H1 (cell line): ENCODE results near the gene TNNT3. TPM values are rescaled to one million over a fixed set of nuclear protein-coding genes. Genes with fewer than 3 reads are reported as not detected.

Experiments used
- CTCF ChIA-PET: fragments of 300-600 bp; sonication (Branson Sonifier 250); formaldehyde crosslinking; loops from one replicate; lab custom pipeline; 2021; ENCODE audit not compliant: partially characterized antibody; lab: Charles Lee
- POLR2A ChIA-PET: fragments of 300-600 bp; sonication (Branson Sonifier 250); formaldehyde crosslinking; loops from one replicate; lab custom pipeline; 2021; ENCODE audit warnings: inconsistent platforms; ENCODE audit not compliant: partially characterized antibody; lab: Charles Lee
- DNase-seq, 2 experiments: peaks; one replicate each; pipeline versions ENCODE4 v3.0.0 to v3.0.0-alpha.2; 2010 to 2022; ENCODE audit warnings: low spot score in 2 of 2, low read depth in 1 of 2, mixed read lengths in 1 of 2
- FAIRE-seq: peaks from 2 replicates; lab custom pipeline; 2011; peaks lifted over from hg19 to GRCh38; lab: Jason Lieb, UNC
- H2AFZ ChIP-seq: 2 replicates; pipeline ENCODE4 v1.8.1; 2012; ENCODE audit warnings: low read length, inconsistent platforms
- H2AK5ac ChIP-seq: 2 replicates; pipeline ENCODE4 v1.6.1; 2013; ENCODE audit warnings: low read depth, low read length
- H2BK120ac ChIP-seq: replicated peaks from 2 replicates; pipeline ENCODE3; 2013; ENCODE audit warnings: low read depth, low read length, inconsistent platforms
- H2BK12ac ChIP-seq: 2 replicates; pipeline ENCODE4 v1.6.1; 2013; ENCODE audit warnings: low read depth, low read length
- H2BK15ac ChIP-seq: 2 replicates; pipeline ENCODE4 v1.6.1; 2013; ENCODE audit warnings: low read length
- H2BK20ac ChIP-seq: 2 replicates; pipeline ENCODE4 v1.6.1; 2013; ENCODE audit warnings: low read length
- H2BK5ac ChIP-seq: 2 replicates; pipeline ENCODE4 v1.6.1; 2013; ENCODE audit warnings: low read depth, low read length
- H3K14ac ChIP-seq: 2 replicates; pipeline ENCODE4 v1.6.1; 2013; ENCODE audit warnings: inconsistent platforms; ENCODE audit not compliant: insufficient read length
- H3K18ac ChIP-seq: 2 replicates; pipeline ENCODE4 v1.6.1; 2013; ENCODE audit warnings: low read length; ENCODE audit errors: extremely low read depth
- H3K23ac ChIP-seq: 2 replicates; pipeline ENCODE4 v1.6.1; 2013; ENCODE audit warnings: inconsistent platforms; ENCODE audit not compliant: insufficient read length
- H3K23me2 ChIP-seq: 2 replicates; pipeline ENCODE4 v1.6.1; 2013; ENCODE audit warnings: low read depth, low read length
- H3K27ac ChIP-seq: 2 replicates; pipeline ENCODE4 v1.6.1; 2011; ENCODE audit warnings: low read depth, low read length, inconsistent platforms
- H3K27me3 ChIP-seq, 4 experiments: replicated peaks in 1 of 4; 1 replicate in 1 of 4; 2 replicates in 3 of 4; pipeline versions ENCODE4 v1.6.1 to v1.8.1; 2011 to 2013; ENCODE audit warnings: low read length in 3 of 4, mild to moderate bottlenecking in 3 of 4, inconsistent platforms in 2 of 4, mixed read lengths in 2 of 4, moderate library complexity in 1 of 4; ENCODE audit not compliant: control insufficient read depth in 3 of 4, insufficient read depth in 3 of 4; ENCODE audit errors: extremely low read depth in 1 of 4
- H3K36me3 ChIP-seq, 4 experiments: 2 replicates each; pipeline versions ENCODE4 v1.6.1 to v1.8.1; 2011 to 2013; ENCODE audit warnings: mild to moderate bottlenecking in 4 of 4, low read length in 3 of 4, moderate library complexity in 2 of 4, control low read depth in 1 of 4, inconsistent platforms in 1 of 4; ENCODE audit not compliant: insufficient read depth in 4 of 4, control insufficient read depth in 2 of 4
- H3K4ac ChIP-seq: replicated peaks from 2 replicates; pipeline ENCODE3; 2013; ENCODE audit warnings: low read length, low read depth, mixed read lengths, inconsistent platforms; ENCODE audit not compliant: insufficient read length
- H3K4me1 ChIP-seq, 4 experiments: replicated peaks in 1 of 4; 1 replicate in 1 of 4; 2 replicates in 3 of 4; pipeline versions ENCODE4 v1.6.1 to v1.8.1; 2011 to 2013; ENCODE audit warnings: low read length in 3 of 4, inconsistent platforms in 2 of 4, mixed read lengths in 1 of 4; ENCODE audit not compliant: insufficient read depth in 4 of 4, control insufficient read depth in 3 of 4
- H3K4me2 ChIP-seq, 2 experiments: 2 replicates each; pipeline versions ENCODE4 v1.6.1 to v1.8.1; 2011 to 2013; ENCODE audit warnings: low read depth in 2 of 2, low read length in 2 of 2, control low read depth in 1 of 2, inconsistent platforms in 1 of 2, mild to moderate bottlenecking in 1 of 2; ENCODE audit not compliant: insufficient read depth in 1 of 2
- H3K4me3 ChIP-seq, 4 experiments: fragments of 200-600, 300-600 bp in 1 of 4; sonication (generic), shearing (Covaris generic), sonication (Bioruptor Twin) in 1 of 4; 2 replicates each; pipeline versions ENCODE4 v1.5.1 to v1.8.1; 2011 to 2016; ENCODE audit warnings: low read length in 4 of 4, low read depth in 3 of 4, control low read depth in 2 of 4, inconsistent platforms in 2 of 4, mild to moderate bottlenecking in 2 of 4, mixed read lengths in 1 of 4, moderate library complexity in 1 of 4; ENCODE audit not compliant: insufficient read depth in 2 of 4; ENCODE audit errors: extremely low read depth in 1 of 4
- H3K56ac ChIP-seq: replicated peaks from 2 replicates; pipeline ENCODE3; 2013; ENCODE audit warnings: low read depth, mild to moderate bottlenecking, mixed read lengths, low read length, inconsistent platforms; ENCODE audit not compliant: insufficient read length
- H3K79me1 ChIP-seq: 2 replicates; pipeline ENCODE4 v1.6.1; 2013; ENCODE audit warnings: low read depth, low read length, control low read depth
- H3K79me2 ChIP-seq, 2 experiments: 2 replicates each; pipeline versions ENCODE4 v1.6.1 to v1.8.1; 2012 to 2013; ENCODE audit warnings: low read length in 2 of 2, mild to moderate bottlenecking in 2 of 2, inconsistent platforms in 1 of 2; ENCODE audit not compliant: insufficient read depth in 2 of 2, control insufficient read depth in 1 of 2
- H3K9ac ChIP-seq, 4 experiments: replicated peaks in 1 of 4; 1 replicate in 1 of 4; 2 replicates in 3 of 4; pipeline versions ENCODE4 v1.6.1 to v1.8.1; 2011 to 2013; ENCODE audit warnings: low read depth in 3 of 4, low read length in 3 of 4, control low read depth in 2 of 4, mild to moderate bottlenecking in 2 of 4, moderate library complexity in 2 of 4, inconsistent platforms in 1 of 4; ENCODE audit errors: extremely low read depth in 1 of 4
- H3K9me3 ChIP-seq, 2 experiments: 2 replicates each; pipeline versions ENCODE4 v1.6.1 to v1.8.1; 2012 to 2013; ENCODE audit warnings: mild to moderate bottlenecking in 2 of 2, moderate library complexity in 2 of 2, control low read depth in 1 of 2, inconsistent platforms in 1 of 2, low read depth in 1 of 2, low read length in 1 of 2, mixed read lengths in 1 of 2; ENCODE audit not compliant: insufficient read depth in 2 of 2
- H4K20me1 ChIP-seq, 2 experiments: replicated peaks in 1 of 2; 2 replicates each; pipeline versions ENCODE3 to v1.8.1; 2011 to 2013; ENCODE audit warnings: inconsistent platforms in 2 of 2, low read length in 2 of 2, mild to moderate bottlenecking in 1 of 2; ENCODE audit not compliant: insufficient read depth in 2 of 2, control insufficient read depth in 1 of 2
- H4K5ac ChIP-seq: 2 replicates; pipeline ENCODE4 v1.6.1; 2013; ENCODE audit warnings: low read length, low read depth, mixed read lengths, inconsistent platforms; ENCODE audit not compliant: insufficient read length
- H4K8ac ChIP-seq: 2 replicates; pipeline ENCODE4 v1.8.0; 2013; ENCODE audit warnings: mild to moderate bottlenecking, moderate library complexity, low read length, inconsistent platforms; ENCODE audit not compliant: insufficient read depth; ENCODE audit errors: extremely low read depth
- H4K91ac ChIP-seq: replicated peaks from 2 replicates; pipeline ENCODE3; 2013; ENCODE audit warnings: low read length, mixed read lengths, inconsistent platforms; ENCODE audit not compliant: insufficient read length
- HDAC2 ChIP-seq, 2 experiments: fragments of 300-600 bp in 1 of 2; sonication (generic) in 1 of 2; IDR thresholded peaks; 2 replicates each; pipeline ENCODE4 v1.6.1; 2011 to 2012; ENCODE audit warnings: low read depth in 2 of 2, low read length in 2 of 2, mild to moderate bottlenecking in 2 of 2, moderate library complexity in 2 of 2, borderline replicate concordance in 1 of 2, inconsistent platforms in 1 of 2
- JUND ChIP-seq: IDR thresholded peaks from 2 replicates; pipeline ENCODE4 v1.6.1; 2011; ENCODE audit warnings: mild to moderate bottlenecking, improper control_type of control experiment, low read length
- TAF1 ChIP-seq: IDR thresholded peaks from 2 replicates; pipeline ENCODE4 v1.6.1; 2011; ENCODE audit warnings: mild to moderate bottlenecking, low read depth, low read length
- WGBS, 2 experiments: shearing (Covaris generic) in 1 of 2; methylation state at CpG; one replicate each; pipeline versions ENCODE4 v1.1.6 to v1.1.7; 2013 to 2015; ENCODE audit warnings: low lambda C conversion rate in 2 of 2, mixed read lengths in 2 of 2, inconsistent platforms in 1 of 2, low coverage in 1 of 2, missing lambda C conversion rate in 1 of 2; ENCODE audit not compliant: insufficient replicate concordance in 2 of 2, insufficient coverage in 1 of 2, insufficient read length in 1 of 2; ENCODE audit errors: extremely low coverage in 1 of 2, missing lambda C conversion rate in 1 of 2; 5-methylcytosine and 5-hydroxymethylcytosine counted together
- polyA plus RNA-seq, 7 experiments: library from polyadenylated mRNA; depleted of rRNA in 3 of 7; stranded (reverse) in 5 of 7; unstranded in 2 of 7; fragments of >200 nt in 5 of 7; fragments of 200-250 nt in 2 of 7; gene quantifications; 1 replicate in 5 of 7; 2 replicates in 1 of 7; 4 replicates in 1 of 7; pipeline versions ENCODE4 v1.2.1 to v1.2.3, GENCODE V29; 2011 to 2013; ENCODE audit warnings: missing spikeins in 2 of 7, mixed read lengths in 2 of 7
- total RNA-seq: library from RNA; stranded (reverse); fragmentation: NEBNext Ultra II Directional; extraction: Animal tissue kit (Norgen Biotek cat#: 25700); gene quantifications from 2 replicates; pipeline ENCODE4 v1.2.1, GENCODE V29; 2021

Gene TNNT3
- total and polyA plus RNA-seq, 2 of the 8 experiments (the other 6 are each of a cell fraction or from before 2014, with no cell fraction given): not detected

DNA sequence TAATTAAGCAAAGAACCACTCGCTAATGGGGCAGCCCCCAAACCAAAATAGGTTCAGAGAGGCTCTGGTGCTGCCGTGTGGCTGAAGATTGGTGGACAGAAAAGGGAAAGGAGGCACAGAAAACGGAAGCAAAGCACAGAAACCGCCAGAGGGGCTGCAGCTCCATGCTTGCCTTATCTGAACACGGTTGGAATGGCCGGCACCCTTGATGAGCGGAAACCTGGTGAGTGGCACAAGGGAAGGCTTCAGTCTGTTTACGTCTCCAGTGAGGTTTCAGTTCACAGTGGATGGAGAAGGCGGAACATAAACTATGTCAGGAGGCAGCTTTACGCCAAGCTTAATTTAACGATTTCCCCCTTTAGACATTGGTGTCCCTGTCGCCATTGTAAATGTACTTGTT is 22.6 kb upstream of the TNNT3 start:
- no peak overlapping the region for H3K23ac ChIP-seq
- H3K4me3 ChIP-seq: no peak overlapping the region
- H2BK20ac ChIP-seq: no peak overlapping the region
- peaks cover 0 to 4% of the 10 kb centered on the region in 2 experiments for H4K20me1 ChIP-seq
- no peak overlapping the region for H3K27ac ChIP-seq
- no peak overlapping the region for H3K14ac ChIP-seq
- H2AK5ac ChIP-seq: no peak overlapping the region
- H3K4ac ChIP-seq: no peak overlapping the region
- FAIRE-seq (no peak), DNase-seq (no peak)
- WGBS, 2 experiments: 92% methylated on average over 12 of the region's 12 CpGs; no CpG with 5 or more reads in 1 of the 2 experiments
- H2BK120ac ChIP-seq: no peak overlapping the region
- H2AFZ ChIP-seq: no peak overlapping the region
- H2BK5ac ChIP-seq: no peak overlapping the region
- peaks cover 15% of the 10 kb centered on the region; the same call in 1 of the 2 replicates for H3K23me2 ChIP-seq
- H3K18ac ChIP-seq: no peak overlapping the region
- H2BK12ac ChIP-seq: no peak overlapping the region
- no peak overlapping the region for H3K4me2 ChIP-seq
- ChIA-PET POLR2A (interaction anchor here (0.5 to 0.7 kb wide), 2 partner anchors 278 to 756 kb away, joined by 3 to 4 read pairs; no protein-coding TSS in a partner anchor), CTCF (interaction anchor here (0.8 to 3.4 kb wide), 6 partner anchors 10 to 259 kb away, joined by 3 to 10 read pairs (median 6); no protein-coding TSS in a partner anchor)
- H4K8ac ChIP-seq: no peak overlapping the region
- H3K79me1 ChIP-seq: no peaks in the 10 kb centered on the region
- H2BK15ac ChIP-seq: no peak overlapping the region
- H3K27me3 ChIP-seq: no peaks in the 10 kb centered on the region; a peak in 1 of 7 replicates
- no peak overlapping the region for H3K9ac ChIP-seq
- no peaks in the 10 kb centered on the region for H3K4me1 ChIP-seq
- H3K9me3 ChIP-seq: no peaks in the 10 kb centered on the region
- H4K5ac ChIP-seq: no peak overlapping the region
- H4K91ac ChIP-seq: no peak overlapping the region
- no peaks in the 10 kb centered on the region for H3K36me3 ChIP-seq
- no peaks in the 10 kb centered on the region for H3K79me2 ChIP-seq
- H3K56ac ChIP-seq: no peak overlapping the region
- TF ChIP-seq JUND: no peak
- TF ChIP-seq TAF1: no peak
- TF ChIP-seq HDAC2 (IDR thresholded peaks at IDR 0.05; ENCODE audit: borderline replicate concordance in 1 of 2, low read depth in 2 of 2, low read length in 2 of 2): no peak
